IMR-90 (cell line): ENCODE results near the gene HMG20A. TPM values are rescaled to one million over a fixed set of nuclear protein-coding genes. Genes with fewer than 3 reads are reported as not detected.

Experiments
- ATAC-seq: fragments of 200-7000 bp; cut with Tn5 transposase; 2 replicates; pipeline ENCODE4 v1.9.1; 2020; ENCODE audit warnings: low read depth, mild to moderate bottlenecking, moderate library complexity
- BruUV-seq: library from RNA; stranded (reverse); fragments of 400-500 nt; replicated peaks from 2 replicates; lab custom pipeline; 2021; lab: Mats Ljungman, UMichigan
- CTCF ChIA-PET: fragments of 300-600 bp; formaldehyde crosslinking; extraction: SDS; loops from one replicate; lab custom pipeline; 2021; ENCODE audit warnings: antibody characterized with exemption; lab: Yijun Ruan, JAX
- POLR2A ChIA-PET: fragments of 300-600 bp; sonication (Branson Sonifier 250); formaldehyde crosslinking; loops from one replicate; lab custom pipeline; 2022; ENCODE audit warnings: antibody characterized with exemption; ENCODE audit not compliant: unreplicated experiment; lab: Charles Lee
- DNase-seq: peaks from one replicate; pipeline ENCODE4 v3.0.0; 2013
- H2AFZ ChIP-seq: replicated peaks from 2 replicates; pipeline ENCODE3; 2013; ENCODE audit warnings: low read length, mild to moderate bottlenecking; ENCODE audit not compliant: poor library complexity
- H2AK5ac ChIP-seq: 2 replicates; pipeline ENCODE4 v1.6.1; 2013; ENCODE audit warnings: low read depth, low read length, inconsistent platforms
- H2AK9ac ChIP-seq: replicated peaks from 2 replicates; pipeline ENCODE3; 2013; ENCODE audit warnings: mild to moderate bottlenecking, low read depth, low read length, moderate library complexity; ENCODE audit not compliant: poor library complexity
- H2BK120ac ChIP-seq: 2 replicates; pipeline ENCODE4 v1.6.1; 2013; ENCODE audit warnings: low read depth, low read length, inconsistent platforms
- H2BK15ac ChIP-seq: 3 replicates; pipeline ENCODE4 v1.6.1; 2013; ENCODE audit warnings: low read depth, low read length, inconsistent platforms
- H2BK20ac ChIP-seq: 2 replicates; pipeline ENCODE4 v1.6.1; 2013; ENCODE audit warnings: low read depth, mild to moderate bottlenecking, inconsistent platforms, low read length, moderate library complexity
- H2BK5ac ChIP-seq: 2 replicates; pipeline ENCODE4 v1.6.1; 2013; ENCODE audit warnings: mild to moderate bottlenecking, low read depth, low read length, inconsistent platforms; ENCODE audit not compliant: poor library complexity, severe bottlenecking
- H3K14ac ChIP-seq: replicated peaks from 2 replicates; pipeline ENCODE4 v1.6.1; 2013; ENCODE audit warnings: low read depth, low read length, inconsistent platforms
- H3K18ac ChIP-seq: 2 replicates; pipeline ENCODE4 v1.6.1; 2013; ENCODE audit warnings: low read depth, low read length, control low read depth
- H3K23ac ChIP-seq: 2 replicates; pipeline ENCODE4 v1.6.1; 2013; ENCODE audit warnings: low read depth, low read length, inconsistent platforms
- H3K27ac ChIP-seq: 2 replicates; pipeline ENCODE4 v1.5.1; 2013; ENCODE audit warnings: mild to moderate bottlenecking, control low read depth, low read length; ENCODE audit not compliant: insufficient read depth
- H3K27me3 ChIP-seq: 2 replicates; pipeline ENCODE4 v1.6.1; 2013; ENCODE audit warnings: low read length; ENCODE audit not compliant: control insufficient read depth, insufficient read depth
- H3K36me3 ChIP-seq: 2 replicates; pipeline ENCODE4 v1.6.1; 2013; ENCODE audit warnings: low read length, mixed read lengths; ENCODE audit not compliant: control insufficient read depth, insufficient read depth
- H3K4ac ChIP-seq: 2 replicates; pipeline ENCODE4 v1.6.1; 2013; ENCODE audit warnings: low read depth, low read length, inconsistent platforms
- H3K4me1 ChIP-seq: 2 replicates; pipeline ENCODE4 v1.6.1; 2013; ENCODE audit warnings: low read length, mixed read lengths; ENCODE audit not compliant: control insufficient read depth, insufficient read depth
- H3K4me2 ChIP-seq: 2 replicates; pipeline ENCODE4 v1.6.1; 2013; ENCODE audit warnings: low read depth, mild to moderate bottlenecking, control low read depth, low read length, moderate library complexity
- H3K4me3 ChIP-seq: 2 replicates; pipeline ENCODE4 v1.5.1; 2013; ENCODE audit warnings: low read depth, mild to moderate bottlenecking, control low read depth, low read length, moderate library complexity; ENCODE audit not compliant: insufficient read depth
- H3K56ac ChIP-seq: 2 replicates; pipeline ENCODE4 v1.6.1; 2013; ENCODE audit warnings: low read length, inconsistent platforms; ENCODE audit not compliant: insufficient read depth; ENCODE audit errors: extremely low read depth
- H3K79me1 ChIP-seq, 2 experiments: 2 replicates each; pipeline ENCODE4 v1.6.1; 2013; ENCODE audit warnings: low read length in 2 of 2, inconsistent platforms in 1 of 2, low read depth in 1 of 2
- H3K9ac ChIP-seq: 2 replicates; pipeline ENCODE4 v1.6.1; 2013; ENCODE audit warnings: low read depth, low read length, control low read depth
- H3K9me1 ChIP-seq: 2 replicates; pipeline ENCODE4 v1.6.1; 2013; ENCODE audit warnings: low read length, inconsistent platforms; ENCODE audit not compliant: insufficient read depth
- H3K9me3 ChIP-seq: 2 replicates; pipeline ENCODE4 v1.6.1; 2013; ENCODE audit warnings: low read length; ENCODE audit not compliant: control insufficient read depth, insufficient read depth
- H4K20me1 ChIP-seq: 2 replicates; pipeline ENCODE4 v1.6.1; 2013; ENCODE audit warnings: low read length, inconsistent platforms; ENCODE audit not compliant: insufficient read depth
- H4K5ac ChIP-seq: 2 replicates; pipeline ENCODE4 v1.6.1; 2013; ENCODE audit warnings: mild to moderate bottlenecking, low read depth, low read length, control low read depth
- H4K8ac ChIP-seq, 2 experiments: 2 replicates each; pipeline ENCODE4 v1.6.1; 2013; ENCODE audit warnings: low read depth in 2 of 2, low read length in 2 of 2, control low read depth in 1 of 2, inconsistent platforms in 1 of 2
- H4K91ac ChIP-seq: 2 replicates; pipeline ENCODE4 v1.6.1; 2013; ENCODE audit warnings: low read depth, low read length, inconsistent platforms; ENCODE audit not compliant: insufficient read depth
- BHLHE40 ChIP-seq: fragments of 150-350 bp; IDR thresholded peaks from 2 replicates; pipeline ENCODE4 v1.6.1; 2016; ENCODE audit warnings: mild to moderate bottlenecking, low read depth, low read length
- CEBPB ChIP-seq: IDR thresholded peaks from 2 replicates; pipeline ENCODE4 v1.6.1; 2012; ENCODE audit warnings: low read depth, low read length, improper control_type of control experiment
- CHD1 ChIP-seq: IDR thresholded peaks from 2 replicates; pipeline ENCODE4 v1.6.1; 2012; ENCODE audit warnings: low read depth, low read length, improper control_type of control experiment
- CTCF ChIP-seq: conservative IDR thresholded peaks from 2 replicates; pipeline ENCODE4 v1.5.1; 2012; ENCODE audit warnings: mild to moderate bottlenecking, low read depth, low read length, improper control_type of control experiment
- ELK1 ChIP-seq: fragments of 150-350 bp; IDR thresholded peaks from 2 replicates; pipeline ENCODE4 v1.6.1; 2016; ENCODE audit warnings: low read depth, mild to moderate bottlenecking, low read length, moderate library complexity, borderline replicate concordance
- MAFK ChIP-seq: IDR thresholded peaks from 2 replicates; pipeline ENCODE4 v1.6.1; 2012; ENCODE audit warnings: low read depth, low read length, improper control_type of control experiment
- MAZ ChIP-seq: IDR thresholded peaks from 2 replicates; pipeline ENCODE4 v1.6.1; 2012; ENCODE audit warnings: low read depth, mild to moderate bottlenecking, low read length, improper control_type of control experiment, moderate library complexity, borderline replicate concordance
- MXI1 ChIP-seq: IDR thresholded peaks from 2 replicates; pipeline ENCODE4 v1.6.1; 2012; ENCODE audit warnings: low read depth, mild to moderate bottlenecking, low read length, moderate library complexity, borderline replicate concordance
- NFE2L2 ChIP-seq: fragments of 150-350 bp; IDR thresholded peaks from 2 replicates; pipeline ENCODE4 v1.6.1; 2016; ENCODE audit warnings: low read depth, mild to moderate bottlenecking, low read length
- POLR2A ChIP-seq: IDR thresholded peaks from 2 replicates; pipeline ENCODE4 v1.6.1; 2012; ENCODE audit warnings: mild to moderate bottlenecking, low read depth, low read length
- RAD21 ChIP-seq: IDR thresholded peaks from 2 replicates; pipeline ENCODE4 v1.6.1; 2012; ENCODE audit warnings: low read length, improper control_type of control experiment
- RCOR1 ChIP-seq: IDR thresholded peaks from 2 replicates; pipeline ENCODE4 v1.6.1; 2012; ENCODE audit warnings: mild to moderate bottlenecking, low read length, improper control_type of control experiment; ENCODE audit not compliant: insufficient replicate concordance
- RFX5 ChIP-seq: IDR thresholded peaks from 2 replicates; pipeline ENCODE4 v1.8.0; 2012; ENCODE audit warnings: low read depth, mild to moderate bottlenecking, low read length, moderate library complexity
- USF2 ChIP-seq: fragments of 150-350 bp; IDR thresholded peaks from 2 replicates; pipeline ENCODE4 v1.6.1; 2017; ENCODE audit warnings: mild to moderate bottlenecking, antibody characterized with exemption, low read length, low read depth
- dilution Hi-C: fragments of 300-500 bp; cut with HindIII; formaldehyde crosslinking; loops from one replicate; pipeline ENCODE4 v1.14.3; 2018; ENCODE audit warnings: low sequenced_read_pairs; ENCODE audit not compliant: unreplicated experiment
- in situ Hi-C: fragments of 300-500 bp; cut with MboI; formaldehyde crosslinking; loops from 3 replicates; pipeline ENCODE4 v1.14.3; 2019; ENCODE audit warnings: low sequenced_read_pairs, inconsistent platforms, mixed read lengths
- intact Hi-C: fragments of 100-400 bp; cut with micrococcal nuclease; formaldehyde crosslinking; loops from 2 replicates; pipeline ENCODE4 v1.10.0; 2022
- polyA plus RNA-seq, 3 experiments: library from polyadenylated mRNA; depleted of rRNA; stranded (reverse); fragments of >200 nt; gene quantifications; 2 replicates each; pipeline ENCODE4 v1.2.3, GENCODE V29; 2012; ENCODE audit warnings: low replicate concordance in 1 of 3
- total RNA-seq: library from RNA; depleted of rRNA; stranded (reverse); fragments of >200 nt; gene quantifications from 2 replicates; pipeline ENCODE4 v1.2.3, GENCODE V29; 2012

Gene HMG20A
- total and polyA plus RNA-seq, 2 of the 4 experiments (the other 2 are of a cell fraction): 22.3 to 25.3 TPM

- Histone ChIP-seq H4K91ac (no peak overlapping the region), H2AFZ (no peak overlapping the region), H3K27ac (no peak overlapping the region), H2BK120ac (no peak overlapping the region), H2BK20ac (no peak overlapping the region), H3K14ac (no peak overlapping the region), H3K56ac (no peak overlapping the region), H3K36me3 (peaks cover 27% of the 10 kb centered on the region), H3K79me1 (peaks cover 3 to 16% of the 10 kb centered on the region in 2 experiments; a peak in 2 of 4 replicates), H2BK5ac (no peak overlapping the region), H4K5ac (no peak overlapping the region), H3K4me3 (no peak overlapping the region), H3K4me1 (no peaks in the 10 kb centered on the region; the same call in 1 of the 2 replicates), H4K8ac (no peak overlapping the region), H3K18ac (no peak overlapping the region), H3K9me1 (peaks cover 5% of the 10 kb centered on the region), H2AK5ac (no peak overlapping the region), H2AK9ac (no peak overlapping the region), H3K9ac (no peak overlapping the region), H4K20me1 (no peaks in the 10 kb centered on the region), H2BK15ac (no peak overlapping the region), H3K9me3 (no peaks in the 10 kb centered on the region), H3K23ac (no peak overlapping the region), H3K4me2 (no peak overlapping the region), H3K27me3 (no peaks in the 10 kb centered on the region), H3K4ac (no peak overlapping the region)
- TF ChIP-seq POLR2A: no peak
- no peak for TF ChIP-seq ELK1
- TF ChIP-seq RCOR1: no peak
- TF ChIP-seq MAFK: no peak
- no peak for TF ChIP-seq BHLHE40
- no peak for TF ChIP-seq CEBPB
- no peak for TF ChIP-seq MAZ
- TF ChIP-seq MXI1: no peak
- TF ChIP-seq RAD21: no peak
- TF ChIP-seq NFE2L2: no peak
- no peak for TF ChIP-seq USF2
- TF ChIP-seq CHD1: no peak
- TF ChIP-seq RFX5: no peak
- no peak for TF ChIP-seq CTCF
- ChIA-PET POLR2A (no interaction called here), CTCF (no interaction called here)
- intact Hi-C loops: no loop called here
- ATAC-seq: no peak
- BruUV-seq: no TSS peak
- in situ Hi-C loops: no loop called here
- no peak for DNase-seq
- dilution Hi-C loops: no loop called here
Measured at GRCh38 chr15:77470235-77470634, 49.5 kb downstream of the HMG20A start.
